Activated CD4-positive, alpha-beta T cell treated with anti-CD3 and anti-CD28 coated beads, Interleukin-2, amount 10 ng/mL, durations not matched to agents 7 days and 5 days (primary cell): ENCODE measurements around the gene CS. TPM values are rescaled to one million over a fixed set of nuclear protein-coding genes. Genes with fewer than 3 reads are reported as not detected.

ENCODE experiments used
- CTCF ChIA-PET: fragments of 350-600 bp; sonication (Branson Sonifier 250); formaldehyde crosslinking; loops from one replicate; lab custom pipeline; 2021; ENCODE audit warnings: antibody characterized with exemption; lab: Charles Lee
- POLR2A ChIA-PET: fragments of 350-600 bp; sonication (Branson Sonifier 250); formaldehyde crosslinking; loops from one replicate; lab custom pipeline; 2021; ENCODE audit warnings: antibody characterized with exemption; lab: Charles Lee
- DNase-seq: peaks from one replicate; pipeline ENCODE4 v3.0.0-alpha.2; 2020
- H3K27ac Mint-ChIP-seq: one replicate; pipeline ENCODE4 v1.8.0; 2021; ENCODE audit warnings: mild to moderate bottlenecking, moderate library complexity, mixed read lengths
- H3K27me3 Mint-ChIP-seq: one replicate; pipeline ENCODE4 v1.8.0; 2021; ENCODE audit warnings: mixed read lengths
- H3K36me3 Mint-ChIP-seq: one replicate; pipeline ENCODE4 v1.8.0; 2021; ENCODE audit warnings: low read depth, mixed read lengths
- H3K4me1 Mint-ChIP-seq: one replicate; pipeline ENCODE4 v1.8.0; 2021; ENCODE audit warnings: mixed read lengths
- H3K4me3 Mint-ChIP-seq: one replicate; pipeline ENCODE4 v1.8.0; 2021; ENCODE audit warnings: mild to moderate bottlenecking, moderate library complexity, mixed read lengths
- H3K9me3 Mint-ChIP-seq: one replicate; pipeline ENCODE4 v1.8.0; 2021; ENCODE audit warnings: mixed read lengths
- total RNA-seq, 2 experiments: library from RNA; stranded (reverse); gene quantifications; one replicate each; pipeline ENCODE4 v1.2.3, GENCODE V29; 2021

Gene CS
- total RNA-seq, 2 experiments from 2014 or later = 177 to 201 TPM

GRCh38 chr12:56236985-56237384 lies 63.1 kb downstream of the CS start:
- POLR2A ChIA-PET = no interaction called here
- Mint-ChIP-seq H3K27me3 (no peaks in the 10 kb centered on the region), H3K9me3 (no peaks in the 10 kb centered on the region), H3K36me3 (peaks cover 3% of the 10 kb centered on the region), H3K4me3 (no peak overlapping the region), H3K4me1 (no peaks in the 10 kb centered on the region), H3K27ac (no peak overlapping the region)
- DNase-seq = no peak
- CTCF ChIA-PET = interaction anchor here (0.8 to 1.5 kb wide), 3 partner anchors 12 to 30 kb away, joined by 3 to 6 read pairs (median 3); partner anchors contain the start of gene RNF41

- CTCF ChIA-PET = interaction anchor here (0.9 to 1.5 kb wide), 3 partner anchors 14 to 30 kb away, joined by 3 to 6 read pairs (median 3); partner anchors contain the start of genes COQ10A and RNF41
- no peak for DNase-seq
- no peak overlapping the region for H3K27ac Mint-ChIP-seq
- no peaks in the 10 kb centered on the region for H3K4me1 Mint-ChIP-seq
- H3K4me3 Mint-ChIP-seq = no peak overlapping the region
- no peaks in the 10 kb centered on the region for H3K9me3 Mint-ChIP-seq
- POLR2A ChIA-PET = no interaction called here
- no peaks in the 10 kb centered on the region for H3K27me3 Mint-ChIP-seq
- H3K36me3 Mint-ChIP-seq = no peaks in the 10 kb centered on the region
Observed at GRCh38 chr12:56236091-56236490, 64.0 kb downstream of the CS start.

GRCh38 chr12:56234746-56235436 lies 65.2 kb downstream of the CS start:
- Mint-ChIP-seq H3K27me3 (no peaks in the 10 kb centered on the region), H3K36me3 (no peaks in the 10 kb centered on the region), H3K9me3 (no peaks in the 10 kb centered on the region), H3K4me3 (no peak overlapping the region), H3K4me1 (no peaks in the 10 kb centered on the region), H3K27ac (no peak overlapping the region)
- DNase-seq = no peak
- POLR2A ChIA-PET = no interaction called here
- CTCF ChIA-PET = interaction anchor here (1.8 kb wide), 1 partner anchor 10 kb away, joined by 8 read pairs; no protein-coding TSS in a partner anchor

GRCh38 chr12:56231184-56231582 lies 68.9 kb downstream of the CS start:
- Mint-ChIP-seq H3K4me3 (no peak overlapping the region), H3K27me3 (no peaks in the 10 kb centered on the region), H3K4me1 (peaks cover 2% of the 10 kb centered on the region), H3K9me3 (no peaks in the 10 kb centered on the region), H3K36me3 (peaks cover 4% of the 10 kb centered on the region), H3K27ac (no peak overlapping the region)
- CTCF ChIA-PET = interaction anchor here (0.8 to 2.1 kb wide), 3 partner anchors 9 to 231 kb away, joined by 6 to 10 read pairs (median 7); partner anchors contain the start of genes ANKRD52 and RNF41
- POLR2A ChIA-PET = no interaction called here
- DNase-seq = no peak

GRCh38 chr12:56230432-56231183 lies 69.5 kb downstream of the CS start:
- Mint-ChIP-seq H3K27ac (no peak overlapping the region), H3K4me3 (no peak overlapping the region), H3K4me1 (peaks cover 6% of the 10 kb centered on the region), H3K27me3 (no peaks in the 10 kb centered on the region), H3K9me3 (no peaks in the 10 kb centered on the region), H3K36me3 (peaks cover 6% of the 10 kb centered on the region)
- DNase-seq = no peak
- ChIA-PET POLR2A (no interaction called here), CTCF (interaction anchor here (0.6 to 2.1 kb wide), 4 partner anchors 9 to 1307 kb away, joined by 3 to 10 read pairs (median 5); partner anchors contain the start of genes ANKRD52 and RNF41)

- peak within 1 kb of the TSS; percentile 36 for H3K27ac Mint-ChIP-seq
- CTCF ChIA-PET = interaction anchor here (0.6 to 2.1 kb wide), 4 partner anchors 8 to 1307 kb away, joined by 3 to 10 read pairs (median 5); partner anchors contain the start of genes ANKRD52 and RNF41
- no peaks in the 10 kb centered on the region for H3K9me3 Mint-ChIP-seq
- DNase-seq = no peak
- peaks cover 6% of the 10 kb centered on the region for H3K36me3 Mint-ChIP-seq
- POLR2A ChIA-PET = no interaction called here
- no peak within 1 kb of the TSS for H3K4me3 Mint-ChIP-seq
- H3K4me1 Mint-ChIP-seq = peaks cover 12% of the 10 kb centered on the region
- no peaks in the 10 kb centered on the region for H3K27me3 Mint-ChIP-seq
Observed at GRCh38 chr12:56229916-56230431, 70.2 kb downstream of the CS start, which contains the start of gene SLC39A5. TSS of gene SLC39A5 (plus strand) at chr12:56230051. CDS start at chr12:56231275, 1,224 bp downstream.

- Mint-ChIP-seq H3K27me3 (no peaks in the 10 kb centered on the region), H3K4me3 (no peak overlapping the region), H3K27ac (peak overlapping the region; percentile 36), H3K9me3 (no peaks in the 10 kb centered on the region), H3K4me1 (peaks cover 18% of the 10 kb centered on the region), H3K36me3 (peaks cover 6% of the 10 kb centered on the region)
- POLR2A ChIA-PET = no interaction called here
- DNase-seq = no peak
- CTCF ChIA-PET = interaction anchor here (0.9 to 1.0 kb wide), 2 partner anchors 13 to 96 kb away, joined by 3 read pairs; no protein-coding TSS in a partner anchor
Observed at GRCh38 chr12:56229082-56229481, 71.0 kb downstream of the CS start.

GRCh38 chr12:56224954-56225353 lies 75.2 kb downstream of the CS start:
- no peaks in the 10 kb centered on the region for H3K9me3 Mint-ChIP-seq
- peaks cover 48% of the 10 kb centered on the region for H3K4me1 Mint-ChIP-seq
- CTCF ChIA-PET = interaction anchor here (1.3 kb wide), 1 partner anchor 9 kb away, joined by 8 read pairs; no protein-coding TSS in a partner anchor
- no peaks in the 10 kb centered on the region for H3K27me3 Mint-ChIP-seq
- peak overlapping the region; percentile 86 for H3K27ac Mint-ChIP-seq
- peak overlapping the region; percentile 90 for H3K4me3 Mint-ChIP-seq
- POLR2A ChIA-PET = no interaction called here
- no peak for DNase-seq
- H3K36me3 Mint-ChIP-seq = peaks cover 6% of the 10 kb centered on the region

- H3K36me3 Mint-ChIP-seq = peaks cover 6% of the 10 kb centered on the region
- CTCF ChIA-PET = interaction anchor here (0.7 kb wide), 1 partner anchor 84 kb away, joined by 3 read pairs; no protein-coding TSS in a partner anchor
- peak within 1 kb of the TSS; percentile 93 for H3K27ac Mint-ChIP-seq
- H3K9me3 Mint-ChIP-seq = no peaks in the 10 kb centered on the region
- peak within 1 kb of the TSS; percentile 90 for H3K4me3 Mint-ChIP-seq
- H3K4me1 Mint-ChIP-seq = peaks cover 49% of the 10 kb centered on the region
- no peaks in the 10 kb centered on the region for H3K27me3 Mint-ChIP-seq
- POLR2A ChIA-PET = no interaction called here
- peak; percentile 96 for DNase-seq
Observed at GRCh38 chr12:56224102-56224701, 75.9 kb downstream of the CS start, which contains the start of gene NABP2. TSS of gene NABP2 (plus strand) at chr12:56224342. CDS start at chr12:56224857, 515 bp downstream.

- H3K27ac Mint-ChIP-seq = peak overlapping the region; percentile 93
- H3K36me3 Mint-ChIP-seq = peaks cover 6% of the 10 kb centered on the region
- peak overlapping the region; percentile 90 for H3K4me3 Mint-ChIP-seq
- peaks cover 49% of the 10 kb centered on the region for H3K4me1 Mint-ChIP-seq
- CTCF ChIA-PET = interaction anchor here (0.7 to 4.0 kb wide), 4 partner anchors 18 to 104 kb away, joined by 3 to 30 read pairs (median 6); no protein-coding TSS in a partner anchor
- POLR2A ChIA-PET = no interaction called here
- H3K9me3 Mint-ChIP-seq = no peaks in the 10 kb centered on the region
- H3K27me3 Mint-ChIP-seq = no peaks in the 10 kb centered on the region
- DNase-seq = no peak
Observed at GRCh38 chr12:56223571-56224101, 76.5 kb downstream of the CS start.

GRCh38 chr12:56222531-56222895 lies 77.6 kb downstream of the CS start:
- Mint-ChIP-seq H3K4me3 (peak overlapping the region; percentile 90), H3K9me3 (no peaks in the 10 kb centered on the region), H3K27me3 (no peaks in the 10 kb centered on the region), H3K27ac (peak overlapping the region; percentile 93), H3K36me3 (peaks cover 6% of the 10 kb centered on the region), H3K4me1 (peaks cover 49% of the 10 kb centered on the region)
- no peak for DNase-seq
- CTCF ChIA-PET = interaction anchor here (0.6 to 4.0 kb wide), 18 partner anchors 8 to 374 kb away, joined by 3 to 39 read pairs (median 4); partner anchors contain the start of genes COQ10A, ESYT1, SMARCC2 and STAT2
- POLR2A ChIA-PET = interaction anchor here (1.2 kb wide), 1 partner anchor 15 kb away, joined by 4 read pairs; no protein-coding TSS in a partner anchor
